GM06990 (cell line): Measurements from ENCODE around the gene MEN1.
A peak's percentile ranks its signal among the peaks of the same experiment; 100 is the strongest.

Source experiments
- DNase-seq: peaks from one replicate; pipeline ENCODE4 v3.0.0-alpha.2; 2011; ENCODE audit not compliant: insufficient read length; ENCODE audit errors: extremely low read depth
- H3K27me3 ChIP-seq: replicated peaks from 2 replicates; pipeline ENCODE4 v1.6.0; 2011; ENCODE audit warnings: low read length; ENCODE audit not compliant: control insufficient read depth, insufficient read depth
- H3K36me3 ChIP-seq: 2 replicates; pipeline ENCODE4 v1.5.1; 2011; ENCODE audit warnings: low read length; ENCODE audit not compliant: control insufficient read depth, insufficient read depth
- H3K4me3 ChIP-seq: replicated peaks from 2 replicates; pipeline ENCODE4 v1.5.1; 2011; ENCODE audit warnings: low read depth, mild to moderate bottlenecking, control low read depth, low read length
- CTCF ChIP-seq: IDR thresholded peaks from 2 replicates; pipeline ENCODE4 v1.5.1; 2011; ENCODE audit warnings: low read length, control low read depth, mild to moderate bottlenecking, inconsistent platforms; ENCODE audit not compliant: insufficient read depth, poor library complexity, severe bottlenecking

MEN1 gene

DNA sequence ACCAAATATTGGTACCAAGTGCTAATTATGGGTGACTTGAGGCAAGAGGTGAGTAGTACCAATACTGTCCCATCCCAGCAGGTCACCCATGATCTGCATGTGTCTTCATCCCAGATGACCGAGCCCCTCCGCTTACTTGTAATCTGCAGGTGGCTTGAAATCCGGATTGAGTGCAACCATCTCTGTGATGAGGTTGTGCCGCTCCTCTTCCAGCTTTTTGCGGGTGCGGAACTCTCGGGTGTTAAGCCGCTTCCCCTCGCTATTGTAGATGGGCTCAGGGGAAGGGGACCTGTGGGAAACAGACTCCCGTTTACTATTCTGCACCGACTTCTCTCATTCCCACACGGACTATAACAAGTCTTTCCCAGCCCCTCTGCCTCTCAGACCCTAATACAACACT, 40.2 kb downstream of the MEN1 start:
- Histone ChIP-seq H3K4me3 (no peak overlapping the region), H3K27me3 (no peaks in the 10 kb centered on the region), H3K36me3 (peaks cover 68% of the 10 kb centered on the region)
- no peak for TF ChIP-seq CTCF
- no peak for DNase-seq

DNA sequence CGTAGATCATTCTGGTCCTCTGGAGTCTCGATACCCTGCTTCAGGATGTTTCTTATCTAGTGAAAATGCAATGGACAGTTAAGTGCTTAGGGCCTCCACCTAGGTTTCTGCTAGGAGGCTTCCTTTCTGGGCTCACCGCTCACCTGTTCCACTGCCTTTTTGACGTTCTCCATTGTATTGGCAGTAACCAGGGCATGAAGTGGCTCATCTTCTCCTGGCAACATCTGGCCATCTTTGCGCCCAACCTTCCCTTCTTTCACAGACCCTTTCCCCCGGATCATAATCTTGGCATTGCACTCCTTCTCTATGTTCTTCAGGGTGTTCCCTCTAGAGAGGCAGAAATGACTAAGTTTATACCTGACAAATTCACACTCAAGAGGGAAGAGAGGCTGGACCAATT, 41.1 kb downstream of the MEN1 start:
- no peaks in the 10 kb centered on the region for H3K27me3 ChIP-seq
- DNase-seq = no peak
- H3K4me3 ChIP-seq = no peak overlapping the region
- TF ChIP-seq CTCF = no peak
- peaks cover 69% of the 10 kb centered on the region for H3K36me3 ChIP-seq

DNA sequence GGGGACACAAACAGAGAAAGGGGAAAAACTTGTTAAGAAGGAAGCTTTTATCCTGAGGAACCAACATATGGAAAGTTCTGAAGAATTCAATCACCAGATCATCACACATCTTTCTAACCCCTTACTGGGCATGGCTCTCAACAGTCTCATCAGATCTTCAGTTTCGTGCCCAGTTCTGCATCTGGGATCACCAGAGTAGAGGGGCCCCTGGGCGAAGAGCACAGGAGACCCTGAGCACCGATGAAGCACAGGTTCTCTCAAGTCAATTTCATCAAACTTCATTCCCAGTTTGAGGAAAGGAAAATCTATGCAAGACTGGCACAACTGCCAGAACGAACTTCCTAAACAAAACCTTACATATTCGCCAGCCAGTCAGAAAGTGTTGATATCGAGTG, 42.1 kb downstream of the MEN1 start:
- Histone ChIP-seq H3K4me3 (no peak overlapping the region), H3K36me3 (peaks cover 69% of the 10 kb centered on the region), H3K27me3 (no peaks in the 10 kb centered on the region)
- no peak for TF ChIP-seq CTCF
- DNase-seq = no peak

DNA sequence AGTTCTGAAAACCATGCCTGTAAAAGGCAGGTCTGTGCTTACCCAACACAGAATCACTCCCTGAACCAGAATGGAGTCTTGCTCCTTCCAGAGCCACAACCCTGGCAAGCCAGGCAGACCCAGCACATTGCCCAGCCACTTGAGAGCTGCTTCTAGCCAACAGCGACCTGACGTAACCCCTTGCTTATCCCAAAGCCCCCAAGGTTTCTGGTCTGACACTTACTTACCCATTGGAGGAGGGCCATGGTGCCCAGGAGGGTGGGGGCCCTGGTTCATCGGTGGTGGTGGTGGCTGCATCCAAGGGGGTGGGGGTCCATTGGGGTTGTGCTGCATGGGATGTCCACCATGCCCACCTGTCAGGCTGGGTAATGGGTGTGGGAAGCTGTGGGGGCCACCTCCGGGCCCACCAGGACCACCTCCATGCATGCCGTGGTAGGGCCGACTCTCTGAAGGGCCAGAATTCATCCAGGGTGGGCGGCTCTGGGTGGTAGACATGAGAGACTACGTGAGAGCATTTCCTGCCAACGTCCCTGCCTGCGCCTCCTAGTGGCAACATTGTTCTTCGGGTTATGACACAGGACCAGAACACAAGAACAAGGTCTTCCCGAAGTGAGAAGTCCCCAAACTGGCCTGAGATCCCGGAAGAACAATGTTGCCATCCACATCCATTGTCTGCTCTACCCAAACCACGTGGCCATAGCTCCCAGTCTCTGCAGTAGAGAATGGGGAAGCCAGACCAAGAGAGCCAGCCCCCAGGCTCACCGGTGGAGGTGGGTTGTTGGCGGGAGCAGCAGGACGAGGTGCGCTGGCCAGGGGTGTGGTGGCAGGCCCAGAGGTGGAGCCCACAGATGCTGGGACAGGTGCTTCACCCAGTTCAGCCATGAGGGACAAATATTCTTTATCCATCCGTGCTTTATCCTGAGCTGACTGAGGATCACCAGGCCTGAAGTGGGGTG, 42.7 kb downstream of the MEN1 start:
- H3K4me3 ChIP-seq = no peak overlapping the region
- no peak for DNase-seq

GRCh38 chr11:64766881-64767280, 43.5 kb downstream of the MEN1 start:
- no peak for DNase-seq
- H3K4me3 ChIP-seq = no peak overlapping the region
- no peak for TF ChIP-seq CTCF
- peaks cover 64% of the 10 kb centered on the region for H3K36me3 ChIP-seq
- no peaks in the 10 kb centered on the region for H3K27me3 ChIP-seq

More for the DNA sequence above, 42.7 kb downstream of the MEN1 start:
- H3K27me3 ChIP-seq = no peaks in the 10 kb centered on the region
- H3K36me3 ChIP-seq = peaks cover 66% of the 10 kb centered on the region
- TF ChIP-seq CTCF = peak; percentile 79
